CD4-positive, alpha-beta T cell treated with Interleukin-17A for 1 hour (primary cell): ENCODE results near the gene RNU1-3.

Source experiments
- DNase-seq: peaks from one replicate; pipeline ENCODE4 v3.0.0-alpha.2; 2020

The RNU1-3 gene

GRCh38 chr1:16617778-16618580 lies 48.8 kb downstream of the RNU1-3 start:
- no peak for DNase-seq

DNA sequence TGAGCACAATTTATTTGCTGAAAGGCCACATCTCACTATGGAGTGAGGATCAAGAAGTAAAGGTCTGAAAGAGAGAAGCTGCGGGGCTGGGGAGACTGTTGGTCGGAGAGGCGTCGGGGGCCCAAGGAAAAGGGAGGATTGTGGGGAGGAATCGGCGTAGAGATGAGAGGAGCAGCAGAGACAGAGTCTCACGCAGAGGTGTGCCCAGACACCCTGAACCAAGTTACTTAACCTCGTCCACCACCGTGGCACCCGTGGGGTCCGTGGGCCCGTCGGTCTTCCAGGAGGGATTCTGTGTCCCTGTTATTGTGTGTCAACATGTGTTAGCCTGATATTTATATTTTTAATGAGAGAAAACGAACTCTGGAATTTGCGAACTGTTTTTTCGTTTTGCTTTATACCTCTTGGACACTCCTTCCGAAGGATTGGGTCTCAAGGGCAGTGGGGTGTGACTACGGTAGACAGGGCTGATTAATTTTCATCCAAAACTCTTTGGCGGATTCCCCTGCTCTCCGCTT lies 49.6 kb downstream of the RNU1-3 start:
- DNase-seq = no peak
